Muscle layer of colon (tissue), 2 donors: ENCODE measurements around the gene SHB.

Source experiments
- H3K27ac ChIP-seq: one replicate; pipeline ENCODE4 v1.7.0; 2013; ENCODE audit warnings: low read depth, mild to moderate bottlenecking, low read length, moderate library complexity
- H3K27me3 ChIP-seq, 2 donors: one replicate each; pipeline ENCODE4 v1.7.0; 2013; ENCODE audit warnings: low read length in 2 of 2, mild to moderate bottlenecking in 2 of 2; ENCODE audit not compliant: insufficient read depth in 2 of 2, control insufficient read depth in 1 of 2
- H3K36me3 ChIP-seq: one replicate; pipeline ENCODE4 v1.7.0; 2013; ENCODE audit warnings: mild to moderate bottlenecking, low read length; ENCODE audit not compliant: insufficient read depth
- H3K4me1 ChIP-seq: one replicate; pipeline ENCODE4 v1.7.0; 2013; ENCODE audit warnings: mild to moderate bottlenecking, low read length; ENCODE audit not compliant: insufficient read depth
- H3K4me3 ChIP-seq, 2 donors: one replicate each; pipeline ENCODE4 v1.7.0; 2013; ENCODE audit warnings: low read length in 2 of 2, low read depth in 1 of 2, mild to moderate bottlenecking in 1 of 2, moderate library complexity in 1 of 2
- H3K9ac ChIP-seq: one replicate; pipeline ENCODE4 v1.7.0; 2013; ENCODE audit warnings: low read length
- H3K9me3 ChIP-seq: one replicate; pipeline ENCODE4 v1.7.0; 2013; ENCODE audit warnings: mild to moderate bottlenecking, low read length
- donor health status: abdominal sarcoma.
- donor health status: Adenocarcinoma of cecum.

Gene SHB

GRCh38 chr9:38084556-38084880 lies 15.5 kb upstream of the SHB start:
- H3K9me3 ChIP-seq, result no peaks in the 10 kb centered on the region
- no peak overlapping the region for H3K27ac ChIP-seq
- H3K36me3 ChIP-seq, result no peaks in the 10 kb centered on the region
- no peak overlapping the region for H3K9ac ChIP-seq
- H3K4me1 ChIP-seq, result no peaks in the 10 kb centered on the region
- no peak overlapping the region for H3K4me3 ChIP-seq
- no peaks in the 10 kb centered on the region for H3K27me3 ChIP-seq

- H3K9ac ChIP-seq, result no peak overlapping the region
- no peaks in the 10 kb centered on the region for H3K36me3 ChIP-seq
- no peak overlapping the region for H3K4me3 ChIP-seq
- no peaks in the 10 kb centered on the region for H3K9me3 ChIP-seq
- H3K4me1 ChIP-seq, result no peaks in the 10 kb centered on the region
- H3K27me3 ChIP-seq, result no peaks in the 10 kb centered on the region
- H3K27ac ChIP-seq, result no peak overlapping the region
Measured at GRCh38 chr9:38083858-38084555, 15.0 kb upstream of the SHB start.

- no peaks in the 10 kb centered on the region for H3K9me3 ChIP-seq
- H3K36me3 ChIP-seq, result no peaks in the 10 kb centered on the region
- H3K27ac ChIP-seq, result no peak overlapping the region
- no peaks in the 10 kb centered on the region for H3K27me3 ChIP-seq
- no peak overlapping the region for H3K4me3 ChIP-seq
- no peaks in the 10 kb centered on the region for H3K4me1 ChIP-seq
- H3K9ac ChIP-seq, result no peak overlapping the region
Measured at GRCh38 chr9:38082446-38083287, 13.6 kb upstream of the SHB start.

- Histone ChIP-seq H3K27me3 (no peaks in the 10 kb centered on the region), H3K4me3 (no peak overlapping the region), H3K9me3 (no peaks in the 10 kb centered on the region), H3K27ac (no peak overlapping the region), H3K36me3 (no peaks in the 10 kb centered on the region), H3K4me1 (no peaks in the 10 kb centered on the region), H3K9ac (no peak overlapping the region)
Measured at GRCh38 chr9:38081356-38082108, 12.5 kb upstream of the SHB start.

- Histone ChIP-seq H3K4me1 (no peaks in the 10 kb centered on the region), H3K4me3 (no peak overlapping the region), H3K9ac (no peak overlapping the region), H3K27me3 (no peaks in the 10 kb centered on the region), H3K36me3 (no peaks in the 10 kb centered on the region), H3K27ac (no peak overlapping the region), H3K9me3 (no peaks in the 10 kb centered on the region)
Measured at GRCh38 chr9:38079461-38080031, 10.5 kb upstream of the SHB start.

GRCh38 chr9:38075272-38075671 lies 6.2 kb upstream of the SHB start:
- no peaks in the 10 kb centered on the region for H3K9me3 ChIP-seq
- no peak overlapping the region for H3K9ac ChIP-seq
- no peaks in the 10 kb centered on the region for H3K36me3 ChIP-seq
- H3K27me3 ChIP-seq, result no peaks in the 10 kb centered on the region
- H3K4me3 ChIP-seq, result no peak overlapping the region
- H3K4me1 ChIP-seq, result peaks cover 4% of the 10 kb centered on the region
- H3K27ac ChIP-seq, result no peak overlapping the region

GRCh38 chr9:38074441-38074961 lies 5.5 kb upstream of the SHB start:
- Histone ChIP-seq H3K27me3 (no peaks in the 10 kb centered on the region), H3K4me3 (no peak overlapping the region), H3K9ac (no peak overlapping the region), H3K4me1 (peaks cover 7% of the 10 kb centered on the region), H3K9me3 (no peaks in the 10 kb centered on the region), H3K27ac (no peak overlapping the region), H3K36me3 (no peaks in the 10 kb centered on the region)

- Histone ChIP-seq H3K4me1 (peaks cover 7% of the 10 kb centered on the region), H3K36me3 (no peaks in the 10 kb centered on the region), H3K9ac (no peak overlapping the region), H3K27me3 (no peaks in the 10 kb centered on the region), H3K4me3 (no peak overlapping the region), H3K9me3 (no peaks in the 10 kb centered on the region), H3K27ac (no peak overlapping the region)
Measured at GRCh38 chr9:38073882-38074281, 4.9 kb upstream of the SHB start.

- Histone ChIP-seq H3K4me1 (peaks cover 11% of the 10 kb centered on the region), H3K27me3 (no peaks in the 10 kb centered on the region), H3K36me3 (no peaks in the 10 kb centered on the region), H3K9ac (no peak overlapping the region), H3K27ac (no peak overlapping the region), H3K9me3 (no peaks in the 10 kb centered on the region), H3K4me3 (no peak overlapping the region)
Measured at GRCh38 chr9:38071470-38072134, 2.6 kb upstream of the SHB start.

- H3K4me3 ChIP-seq, result peak overlapping the region; percentile 84 to 87
- H3K9ac ChIP-seq, result peak overlapping the region; percentile 61
- H3K27ac ChIP-seq, result peak overlapping the region; percentile 88
- H3K36me3 ChIP-seq, result no peaks in the 10 kb centered on the region
- H3K9me3 ChIP-seq, result no peaks in the 10 kb centered on the region
- H3K4me1 ChIP-seq, result peaks cover 46% of the 10 kb centered on the region
- H3K27me3 ChIP-seq, result no peaks in the 10 kb centered on the region
Measured at GRCh38 chr9:38067859-38068681, 957 bp downstream of the SHB start.
